Fibroblast of lung (primary cell): ENCODE measurements around the gene TMTC2.

Experiments
- EZH2 ChIP-seq: IDR thresholded peaks from 2 replicates; pipeline ENCODE4 v1.5.1; 2012; ENCODE audit warnings: low read length, control low read depth, mild to moderate bottlenecking; ENCODE audit errors: missing control alignments
- TF ChIP-seq, protein P1 (sequence below), 2 donors: IDR thresholded peaks in 1 of 2; conservative IDR thresholded peaks in 1 of 2; 1 replicate in 1 of 2; 2 replicates in 1 of 2; pipeline ENCODE4 v1.5.1; 2011 to 2012; ENCODE audit warnings: low read length in 2 of 2, control low read depth in 1 of 2, inconsistent platforms in 1 of 2, low read depth in 1 of 2, mild to moderate bottlenecking in 1 of 2

DNA sequence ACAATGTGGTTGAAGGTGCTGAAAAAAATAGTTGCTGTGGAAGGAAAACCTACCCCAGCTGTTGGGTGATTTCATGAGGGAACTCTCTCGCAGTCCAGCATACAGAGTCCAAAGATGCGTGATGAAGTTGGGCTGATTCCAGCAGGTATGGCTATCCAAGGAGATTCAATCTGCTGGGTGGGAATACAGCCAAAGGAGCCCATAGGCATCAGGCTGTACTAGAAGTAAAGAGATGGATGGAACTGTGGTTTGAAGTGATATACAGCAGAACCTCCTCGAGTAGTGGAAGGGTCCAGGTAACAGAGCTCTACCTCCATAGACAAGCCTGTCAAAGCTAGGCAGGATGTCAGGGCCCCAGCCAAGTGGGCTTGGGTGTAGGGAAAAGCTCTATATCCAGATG lies 11.5 kb upstream of the TMTC2 start:
- TF ChIP-seq, protein P1, sequence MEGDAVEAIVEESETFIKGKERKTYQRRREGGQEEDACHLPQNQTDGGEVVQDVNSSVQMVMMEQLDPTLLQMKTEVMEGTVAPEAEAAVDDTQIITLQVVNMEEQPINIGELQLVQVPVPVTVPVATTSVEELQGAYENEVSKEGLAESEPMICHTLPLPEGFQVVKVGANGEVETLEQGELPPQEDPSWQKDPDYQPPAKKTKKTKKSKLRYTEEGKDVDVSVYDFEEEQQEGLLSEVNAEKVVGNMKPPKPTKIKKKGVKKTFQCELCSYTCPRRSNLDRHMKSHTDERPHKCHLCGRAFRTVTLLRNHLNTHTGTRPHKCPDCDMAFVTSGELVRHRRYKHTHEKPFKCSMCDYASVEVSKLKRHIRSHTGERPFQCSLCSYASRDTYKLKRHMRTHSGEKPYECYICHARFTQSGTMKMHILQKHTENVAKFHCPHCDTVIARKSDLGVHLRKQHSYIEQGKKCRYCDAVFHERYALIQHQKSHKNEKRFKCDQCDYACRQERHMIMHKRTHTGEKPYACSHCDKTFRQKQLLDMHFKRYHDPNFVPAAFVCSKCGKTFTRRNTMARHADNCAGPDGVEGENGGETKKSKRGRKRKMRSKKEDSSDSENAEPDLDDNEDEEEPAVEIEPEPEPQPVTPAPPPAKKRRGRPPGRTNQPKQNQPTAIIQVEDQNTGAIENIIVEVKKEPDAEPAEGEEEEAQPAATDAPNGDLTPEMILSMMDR (conservative IDR thresholded peaks at IDR 0.05 in 1 of 2, IDR thresholded peaks at IDR 0.05 in 1 of 2; ENCODE audit: low read depth in 1 of 2, low read length in 2 of 2) = no peak
- no peak for TF ChIP-seq EZH2
